ENCODE results near the gene GSTT4. TPM values are rescaled to one million over a fixed set of nuclear protein-coding genes. Genes with fewer than 3 reads are reported as not detected.
"Not testable (repeated sequence)": the region's sequence is repeated elsewhere in the genome, so short reads cannot be mapped to it uniquely, and the experiment has no call there.

Gene GSTT4
- total RNA-seq, 2 experiments from 2014 or later, result not detected

DNA sequence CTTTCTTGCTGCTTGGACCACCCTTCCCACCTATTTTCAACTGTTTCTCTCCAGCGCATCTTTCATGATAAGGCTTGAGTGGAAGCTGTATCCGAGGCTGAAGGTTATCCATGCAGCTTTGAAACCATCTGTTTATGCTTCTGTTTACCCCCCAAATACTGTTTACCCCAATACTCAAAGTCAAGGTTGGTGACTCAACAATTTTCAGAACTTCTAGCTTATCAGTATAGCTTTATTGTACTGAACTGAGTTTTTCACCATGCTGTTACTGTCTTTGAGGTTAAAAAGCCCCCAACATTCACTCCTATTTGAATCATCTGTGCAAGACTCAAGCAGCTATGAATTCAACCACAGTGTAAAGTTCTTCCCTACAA lies 4.8 kb upstream of the GSTT4 start:
- H3K36me3 Mint-ChIP-seq, result peaks cover 9% of the 10 kb centered on the region
- no peaks in the 10 kb centered on the region for H3K27me3 Mint-ChIP-seq
- peak overlapping the region; percentile 43 for H3K4me3 Mint-ChIP-seq
- no peak for DNase-seq
- ATAC-seq (ENCODE audit: low read depth), result no peak
- H3K27ac Mint-ChIP-seq, result peak overlapping the region; percentile 66
- POLR2A ChIA-PET, result interaction anchor here (1.4 to 5.7 kb wide), 3 partner anchors 8 to 147 kb away, joined by 4 to 36 read pairs (median 4); no protein-coding TSS in a partner anchor
- peaks cover 3% of the 10 kb centered on the region for H3K9me3 Mint-ChIP-seq
- H3K4me1 Mint-ChIP-seq, result peaks cover 30% of the 10 kb centered on the region

GRCh38 chr22:24009227-24010017 lies 4.2 kb upstream of the GSTT4 start:
- no peak for ATAC-seq (ENCODE audit: low read depth)
- H3K4me3 Mint-ChIP-seq, result no peak overlapping the region
- H3K36me3 Mint-ChIP-seq, result peaks cover 6% of the 10 kb centered on the region
- H3K27me3 Mint-ChIP-seq, result no peaks in the 10 kb centered on the region
- peaks cover 3% of the 10 kb centered on the region for H3K9me3 Mint-ChIP-seq
- H3K4me1 Mint-ChIP-seq, result peaks cover 26% of the 10 kb centered on the region
- POLR2A ChIA-PET, result interaction anchor here (5.7 kb wide), 1 partner anchor 147 kb away, joined by 36 read pairs; no protein-coding TSS in a partner anchor
- peak overlapping the region; percentile 66 for H3K27ac Mint-ChIP-seq
- DNase-seq, result no peak

DNA sequence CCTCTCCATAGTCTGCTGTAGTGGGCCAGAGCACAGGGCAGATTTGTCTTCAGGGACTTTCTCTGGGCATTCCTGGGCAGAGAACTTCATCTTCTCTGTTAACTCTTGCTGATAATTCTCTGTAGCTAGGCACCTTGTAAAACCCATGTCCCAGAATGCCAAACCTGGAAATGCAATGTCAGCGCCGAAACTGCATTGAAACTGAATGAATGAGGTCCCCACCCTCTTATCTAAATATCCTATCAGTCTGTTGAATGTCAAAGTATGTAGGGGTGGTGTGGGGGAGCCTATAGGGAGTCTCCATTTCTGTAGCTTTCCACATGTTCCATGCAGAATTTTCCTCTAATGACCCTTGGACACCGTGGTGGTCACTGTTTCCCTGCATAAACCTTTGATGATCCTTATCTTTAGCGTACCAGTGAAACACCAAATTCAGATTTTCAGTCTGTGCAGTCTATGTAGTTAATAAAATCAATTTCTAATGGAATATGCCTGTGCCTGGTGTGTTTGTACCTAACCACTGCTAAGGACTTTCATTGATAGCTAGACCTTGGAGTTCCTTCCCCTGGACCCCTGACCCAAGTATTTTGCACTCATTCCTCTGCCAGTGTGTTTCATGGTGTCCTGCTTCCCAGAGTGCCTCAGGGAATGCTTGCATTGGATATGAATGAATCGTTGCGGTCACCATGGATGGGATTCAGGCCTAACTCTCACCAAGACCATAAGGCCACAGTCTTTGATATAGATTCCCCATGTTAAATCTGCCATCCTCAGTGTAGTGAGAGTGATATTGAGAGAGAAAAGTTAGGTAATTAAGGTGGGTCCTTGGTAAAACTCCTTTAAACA lies 3.4 kb upstream of the GSTT4 start:
- H3K4me3 Mint-ChIP-seq, result no peak overlapping the region
- peaks cover 3% of the 10 kb centered on the region for H3K36me3 Mint-ChIP-seq
- ATAC-seq (ENCODE audit: low read depth) (no peak), DNase-seq (no peak)
- H3K4me1 Mint-ChIP-seq, result peaks cover 22% of the 10 kb centered on the region
- peaks cover 3% of the 10 kb centered on the region for H3K9me3 Mint-ChIP-seq
- no peak overlapping the region for H3K27ac Mint-ChIP-seq
- POLR2A ChIA-PET, result interaction anchor here (5.7 kb wide), 1 partner anchor 148 kb away, joined by 36 read pairs; no protein-coding TSS in a partner anchor
- no peaks in the 10 kb centered on the region for H3K27me3 Mint-ChIP-seq

GRCh38 chr22:24008022-24008283 lies 2.7 kb upstream of the GSTT4 start:
- POLR2A ChIA-PET, result interaction anchor here (5.7 kb wide), 1 partner anchor 149 kb away, joined by 36 read pairs; no protein-coding TSS in a partner anchor
- peaks cover 2% of the 10 kb centered on the region for H3K36me3 Mint-ChIP-seq

GRCh38 chr22:24007253-24008021 lies 2.2 kb upstream of the GSTT4 start:
- Mint-ChIP-seq H3K27me3 (no peaks in the 10 kb centered on the region), H3K4me1 (peaks cover 18% of the 10 kb centered on the region), H3K27ac (peak overlapping the region; percentile 3), H3K36me3 (peaks cover 2% of the 10 kb centered on the region), H3K9me3 (peaks cover 3% of the 10 kb centered on the region), H3K4me3 (no peak overlapping the region)
- ATAC-seq (ENCODE audit: low read depth) (no peak), DNase-seq (no peak)
- POLR2A ChIA-PET, result interaction anchor here (5.7 kb wide), 1 partner anchor 149 kb away, joined by 36 read pairs; no protein-coding TSS in a partner anchor

More at GRCh38 chr22:24008022-24008283, 2.7 kb upstream of the GSTT4 start:
- H3K4me3 Mint-ChIP-seq, result no peak overlapping the region
- peaks cover 19% of the 10 kb centered on the region for H3K4me1 Mint-ChIP-seq
- ATAC-seq (ENCODE audit: low read depth), result no peak
- no peak for DNase-seq
- peaks cover 3% of the 10 kb centered on the region for H3K9me3 Mint-ChIP-seq
- no peak overlapping the region for H3K27ac Mint-ChIP-seq
- H3K27me3 Mint-ChIP-seq, result no peaks in the 10 kb centered on the region

DNA sequence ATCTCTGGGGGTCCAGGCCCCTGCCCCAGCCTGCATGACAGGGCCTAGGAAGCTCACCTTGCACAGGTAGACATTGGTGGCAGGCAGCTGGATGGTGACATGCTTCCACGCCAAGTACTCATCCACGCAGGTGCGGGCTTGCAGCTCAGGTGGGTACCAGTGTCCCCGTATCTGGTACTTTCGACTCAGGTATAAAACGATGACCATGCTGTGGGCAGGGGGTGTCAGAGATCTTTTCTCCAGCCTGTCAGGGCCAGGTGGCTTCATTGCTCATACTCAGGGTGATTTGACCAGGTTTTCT lies 1.6 kb upstream of the GSTT4 start:
- no peak for DNase-seq
- Mint-ChIP-seq H3K27ac (no peak overlapping the region), H3K9me3 (peaks cover 3% of the 10 kb centered on the region), H3K36me3 (peaks cover 2% of the 10 kb centered on the region), H3K4me1 (peaks cover 15% of the 10 kb centered on the region), H3K4me3 (no peak overlapping the region), H3K27me3 (no peaks in the 10 kb centered on the region)
- POLR2A ChIA-PET, result no interaction called here
- ATAC-seq (ENCODE audit: low read depth), result no peak

GRCh38 chr22:24006207-24006913 lies 1.1 kb upstream of the GSTT4 start:
- POLR2A ChIA-PET, result no interaction called here
- Mint-ChIP-seq H3K27ac (no peak overlapping the region), H3K36me3 (peaks cover 2% of the 10 kb centered on the region), H3K9me3 (peaks cover 3% of the 10 kb centered on the region), H3K4me3 (no peak overlapping the region), H3K4me1 (peaks cover 15% of the 10 kb centered on the region), H3K27me3 (no peaks in the 10 kb centered on the region)
- DNase-seq, result no peak
- no peak for ATAC-seq (ENCODE audit: low read depth)

GRCh38 chr22:24003887-24004286 lies 1.4 kb downstream of the GSTT4 start:
- H3K9me3 Mint-ChIP-seq, result no peaks in the 10 kb centered on the region
- H3K36me3 Mint-ChIP-seq, result no peaks in the 10 kb centered on the region
- H3K27ac Mint-ChIP-seq, result no peak overlapping the region
- ATAC-seq (ENCODE audit: low read depth) (no peak), DNase-seq (no peak)
- no peak overlapping the region for H3K4me3 Mint-ChIP-seq
- H3K27me3 Mint-ChIP-seq, result no peaks in the 10 kb centered on the region
- H3K4me1 Mint-ChIP-seq, result peaks cover 4% of the 10 kb centered on the region
- POLR2A ChIA-PET, result no interaction called here

GRCh38 chr22:24002851-24003250 lies 2.4 kb downstream of the GSTT4 start:
- Mint-ChIP-seq H3K9me3 (no peaks in the 10 kb centered on the region), H3K4me3 (no peak overlapping the region), H3K27ac (no peak overlapping the region), H3K27me3 (peaks cover under 1% of the 10 kb centered on the region), H3K4me1 (peaks cover 4% of the 10 kb centered on the region), H3K36me3 (no peaks in the 10 kb centered on the region)
- ATAC-seq (ENCODE audit: low read depth), result no peak
- POLR2A ChIA-PET, result no interaction called here
- no peak for DNase-seq

- H3K36me3 Mint-ChIP-seq, result no peaks in the 10 kb centered on the region
- no peak overlapping the region for H3K27ac Mint-ChIP-seq
- no peak overlapping the region for H3K4me3 Mint-ChIP-seq
- POLR2A ChIA-PET, result interaction anchor here (1.2 kb wide), 1 partner anchor 8 kb away, joined by 4 read pairs; the partner anchor contains the start of gene CABIN1
- peak; percentile 11 for ATAC-seq (ENCODE audit: low read depth)
- peaks cover 6% of the 10 kb centered on the region for H3K4me1 Mint-ChIP-seq
- no peaks in the 10 kb centered on the region for H3K9me3 Mint-ChIP-seq
- DNase-seq, result no peak
- peaks cover 4% of the 10 kb centered on the region for H3K27me3 Mint-ChIP-seq
These were observed 3.0 kb downstream of the GSTT4 start for GRCh38 chr22:24002272-24002671.

DNA sequence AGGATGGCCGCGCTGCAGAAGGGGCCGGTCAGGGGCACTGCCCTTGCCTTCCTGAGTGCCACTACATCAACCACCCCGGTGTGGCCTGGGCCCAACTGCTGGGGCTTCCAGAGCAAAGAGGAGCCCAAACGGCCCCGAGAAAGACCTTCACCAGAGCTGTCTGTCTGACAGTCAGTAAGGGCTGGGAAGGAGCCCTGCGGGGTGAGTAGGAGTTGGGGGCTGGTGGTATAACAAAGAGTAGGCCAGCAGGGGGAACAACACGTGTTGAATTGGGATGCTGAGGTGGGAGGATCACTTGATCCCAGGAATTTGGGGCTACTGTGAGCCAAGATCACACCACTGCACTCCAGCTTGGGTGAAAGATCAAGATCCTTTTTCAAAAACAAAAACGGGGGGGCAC lies 3.9 kb downstream of the GSTT4 start:
- no peaks in the 10 kb centered on the region for H3K36me3 Mint-ChIP-seq
- peaks cover 6% of the 10 kb centered on the region for H3K4me1 Mint-ChIP-seq
- ATAC-seq (ENCODE audit: low read depth) (no peak), DNase-seq (no peak)
- POLR2A ChIA-PET, result interaction anchor here (1.2 kb wide), 1 partner anchor 9 kb away, joined by 4 read pairs; the partner anchor contains the start of gene CABIN1
- H3K27ac Mint-ChIP-seq, result no peak overlapping the region
- peaks cover 4% of the 10 kb centered on the region for H3K27me3 Mint-ChIP-seq
- no peaks in the 10 kb centered on the region for H3K9me3 Mint-ChIP-seq
- no peak overlapping the region for H3K4me3 Mint-ChIP-seq

GRCh38 chr22:23999779-24000178 lies 5.5 kb downstream of the GSTT4 start:
- H3K4me1 Mint-ChIP-seq; H3K4me3 Mint-ChIP-seq; H3K27ac Mint-ChIP-seq; H3K27me3 Mint-ChIP-seq; DNase-seq; H3K36me3 Mint-ChIP-seq; POLR2A ChIA-PET; ATAC-seq (ENCODE audit: low read depth); H3K9me3 Mint-ChIP-seq: not testable (repeated sequence)

DNA sequence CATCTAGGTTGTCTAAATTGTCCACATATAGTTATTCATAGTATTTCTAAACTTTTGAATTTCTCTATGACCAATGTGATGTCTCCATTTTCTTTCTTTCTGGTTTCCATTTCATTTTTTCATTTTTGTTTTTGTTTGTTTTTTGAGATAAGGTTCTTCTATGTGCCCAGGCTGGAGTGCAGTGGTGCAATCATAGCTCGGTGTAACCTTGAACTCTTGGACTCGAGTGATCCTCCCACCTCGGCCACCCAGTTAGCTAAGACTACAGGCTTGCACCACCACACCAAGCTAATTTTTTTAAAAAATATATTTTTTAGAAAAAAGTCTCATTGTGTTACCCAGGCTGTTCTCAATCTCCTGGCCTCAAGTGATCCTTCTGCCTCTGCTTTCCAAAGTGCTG lies 8.2 kb downstream of the GSTT4 start:
- Mint-ChIP-seq H3K4me3 (no peak overlapping the region), H3K36me3 (no peaks in the 10 kb centered on the region), H3K9me3 (no peaks in the 10 kb centered on the region), H3K4me1 (peaks cover 3% of the 10 kb centered on the region), H3K27me3 (peaks cover 4% of the 10 kb centered on the region), H3K27ac (no peak overlapping the region)
- no peak for ATAC-seq (ENCODE audit: low read depth)
- POLR2A ChIA-PET, result no interaction called here
- DNase-seq, result no peak
